OCI-LY1 (cell line): ENCODE results near the gene ARHGAP10.

Experiments used
- CTCF ChIP-seq: fragments of 200-600 bp; sonication (generic), shearing (Covaris generic); IDR thresholded peaks from 2 replicates; pipeline ENCODE4 v1.5.1; 2017; ENCODE audit warnings: mild to moderate bottlenecking, antibody characterized with exemption, low read length, moderate library complexity, mixed read lengths
- EZH2 ChIP-seq: fragments of 200-600 bp; sonication (generic), shearing (Covaris generic); IDR thresholded peaks from 2 replicates; pipeline ENCODE4 v1.8.0; 2017; ENCODE audit warnings: borderline replicate concordance, mixed run types, mild to moderate bottlenecking, antibody characterized with exemption, low read length, moderate library complexity, mixed read lengths

GRCh38 chr4:148095346-148095923, 363.5 kb downstream of the ARHGAP10 start:
- TF ChIP-seq CTCF: no peak
- no peak for TF ChIP-seq EZH2
